Activated T-cell treated with anti-CD3 and anti-CD28 coated beads for 1 hour (primary cell): Measurements from ENCODE around the gene TRPM5.

Source experiments
- DNase-seq: peaks from one replicate; pipeline ENCODE4 v3.0.0-alpha.2; 2020; ENCODE audit warnings: low read depth

Gene TRPM5

DNA sequence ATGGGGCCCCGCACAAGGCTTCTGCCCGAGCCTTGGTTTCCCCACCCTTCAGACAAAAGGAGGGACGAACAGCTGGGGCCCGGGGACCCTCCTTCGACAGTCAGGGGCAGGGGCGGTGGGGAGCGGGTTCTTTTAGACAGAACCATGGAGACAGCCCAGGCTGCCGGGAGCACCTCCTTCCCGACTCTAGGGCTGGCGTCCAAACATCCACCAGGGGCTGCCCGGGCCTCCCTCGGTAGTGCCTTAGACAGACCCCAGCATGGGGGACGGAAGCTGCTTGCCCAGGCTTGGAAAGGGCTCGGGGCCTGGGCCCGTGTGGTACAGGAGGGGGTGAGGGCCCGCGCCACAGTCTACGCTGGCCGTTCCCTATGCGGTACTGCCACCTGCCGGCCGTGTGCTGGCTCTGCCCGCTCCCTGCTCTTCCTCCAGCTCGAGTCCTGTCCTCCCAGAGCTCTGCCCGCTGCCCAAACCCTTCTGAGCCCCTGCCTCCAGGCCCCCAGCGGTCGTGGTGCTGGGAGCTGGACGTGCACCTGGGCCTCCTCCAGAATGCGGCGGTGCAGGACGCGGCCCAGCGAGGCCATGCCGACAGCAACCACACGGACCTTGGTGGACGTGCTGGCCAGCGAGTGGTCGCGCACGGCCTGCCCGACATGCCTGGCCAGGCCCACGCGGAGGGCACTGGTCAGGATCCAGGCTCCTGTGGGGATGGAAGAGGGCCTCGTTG, 23.6 kb downstream of the TRPM5 start:
- DNase-seq, result peak; percentile 68

DNA sequence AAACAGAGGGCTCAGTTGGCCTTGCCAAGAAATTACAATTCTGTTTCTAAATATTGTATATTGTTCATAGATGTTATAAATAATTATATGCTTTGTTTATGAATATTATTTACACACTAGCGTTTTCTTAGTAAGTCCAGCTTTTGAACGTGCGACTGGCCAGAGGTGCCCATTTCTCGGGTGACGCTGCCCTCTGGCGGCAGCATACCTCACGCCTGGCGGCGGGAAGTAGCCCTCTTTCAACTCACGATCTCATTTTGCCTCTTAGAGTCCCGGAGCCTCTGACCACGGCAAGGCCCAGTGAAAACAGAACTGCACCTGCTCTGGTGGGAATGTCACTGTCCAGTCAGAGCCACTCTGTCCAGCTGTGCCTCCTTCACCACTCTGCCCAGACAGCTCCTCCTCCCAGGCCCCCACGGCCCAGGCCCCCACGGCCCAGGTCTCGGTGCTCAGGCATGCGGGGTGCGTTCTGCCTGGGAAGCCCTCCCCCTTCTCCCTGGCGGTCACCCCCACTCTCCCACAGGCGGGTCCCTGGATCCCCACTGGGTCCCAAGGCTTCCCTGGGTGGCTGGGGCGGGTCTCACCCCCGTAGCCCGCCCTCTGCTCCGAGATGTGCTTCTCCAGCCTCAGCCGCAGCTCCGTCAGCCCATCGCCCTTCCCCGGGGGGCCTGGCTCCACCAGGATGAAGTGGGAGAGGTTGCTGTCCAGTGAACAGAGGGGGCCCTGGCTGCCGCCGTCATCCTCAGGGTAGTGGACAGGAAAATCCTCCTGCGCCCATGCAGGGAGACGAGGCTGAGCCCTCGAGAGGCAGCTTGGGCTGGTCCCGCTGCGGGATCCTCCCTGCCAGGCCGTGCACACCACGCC, 24.4 kb downstream of the TRPM5 start:
- peak; percentile 48 for DNase-seq

DNA sequence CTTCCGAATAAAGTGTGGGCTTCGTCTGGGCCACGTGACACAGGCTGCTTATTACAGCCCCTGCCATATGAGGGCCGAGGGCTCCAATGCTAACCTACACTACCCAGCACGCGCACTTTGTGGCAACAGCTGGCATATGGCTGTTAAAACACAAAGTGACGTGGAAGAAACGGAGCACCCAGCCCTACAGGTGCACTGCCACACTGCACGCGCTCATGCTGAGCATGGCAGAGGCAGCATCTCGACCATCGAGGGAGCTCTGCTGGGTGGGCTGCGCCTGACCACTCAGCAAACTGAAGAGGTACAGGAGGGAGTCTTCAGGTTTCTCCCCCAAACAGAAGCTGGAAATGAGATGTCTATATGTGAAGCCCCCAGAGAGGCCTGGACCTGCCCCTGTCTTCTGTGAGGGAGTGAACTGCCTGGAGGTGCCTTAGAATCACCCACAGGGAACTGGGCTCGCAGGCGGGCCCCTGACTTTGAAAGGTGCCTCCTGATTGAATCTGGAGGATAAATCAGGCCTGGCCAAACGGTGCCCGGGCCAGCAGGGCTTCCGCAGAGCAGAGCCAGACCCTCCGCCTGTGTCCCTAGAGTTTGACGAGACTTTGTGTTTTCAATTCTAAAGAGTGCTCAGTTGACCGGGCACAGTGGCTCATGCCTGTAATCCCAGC, 25.5 kb downstream of the TRPM5 start:
- DNase-seq, result no peak

DNA sequence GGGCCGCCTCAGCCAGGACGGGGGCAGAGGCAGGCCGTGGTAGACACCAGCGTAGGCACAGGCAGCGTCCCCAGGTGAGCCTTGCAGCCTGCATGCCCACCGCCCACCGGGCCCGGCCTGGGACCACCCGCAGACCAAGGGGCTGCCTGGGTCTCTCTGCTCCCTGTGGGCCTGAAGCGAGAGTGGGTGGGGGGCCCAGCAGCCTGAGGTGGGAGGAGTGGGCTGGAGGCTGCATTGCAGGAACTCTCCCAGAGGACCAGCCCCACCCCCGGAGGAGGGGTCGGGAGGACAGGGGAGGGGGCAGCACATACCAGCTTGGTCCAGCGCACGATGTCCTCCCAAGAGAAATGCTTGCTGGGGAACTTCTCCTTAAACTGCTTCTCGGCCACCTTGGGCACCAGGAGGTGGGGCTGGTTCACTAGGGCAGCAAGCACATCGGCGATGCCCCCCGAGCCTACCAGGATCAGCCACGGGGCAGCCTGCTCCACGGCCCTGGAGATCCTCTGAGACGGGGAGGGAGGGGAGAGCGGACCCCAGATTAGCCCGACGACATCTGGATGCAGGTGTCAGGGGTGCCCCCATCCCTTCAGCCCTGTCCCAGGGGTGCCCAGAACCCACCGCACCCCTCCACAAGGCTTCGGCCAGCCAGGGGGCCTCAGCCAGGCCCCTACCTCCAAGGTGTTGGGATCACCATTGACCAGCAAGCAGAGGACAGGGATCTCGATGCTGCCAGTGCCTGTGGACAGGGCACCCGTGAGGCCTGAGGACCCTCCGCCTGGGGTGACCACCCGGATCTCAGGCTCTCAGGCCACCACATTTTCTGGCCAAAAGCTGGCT, 26.2 kb downstream of the TRPM5 start:
- DNase-seq, result no peak

DNA sequence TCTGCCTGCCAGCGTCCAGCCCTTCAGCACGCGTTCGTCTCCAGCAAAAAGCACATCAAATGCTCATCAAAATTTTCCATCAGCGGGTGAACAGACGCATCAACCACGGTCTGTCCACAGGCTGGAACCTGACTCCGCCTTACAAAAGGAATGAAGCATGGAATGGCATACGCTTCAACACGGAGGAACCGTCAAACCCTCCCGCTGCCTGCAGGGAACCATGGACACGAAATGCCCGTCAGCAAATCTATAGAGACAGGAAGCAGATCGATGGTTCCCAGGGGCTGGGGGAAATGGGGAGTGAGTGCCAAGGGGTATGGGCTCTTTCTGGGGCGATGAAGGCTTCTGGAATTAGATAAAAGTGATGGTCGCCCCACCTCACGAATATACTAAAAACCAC, 27.5 kb downstream of the TRPM5 start:
- no peak for DNase-seq

DNA sequence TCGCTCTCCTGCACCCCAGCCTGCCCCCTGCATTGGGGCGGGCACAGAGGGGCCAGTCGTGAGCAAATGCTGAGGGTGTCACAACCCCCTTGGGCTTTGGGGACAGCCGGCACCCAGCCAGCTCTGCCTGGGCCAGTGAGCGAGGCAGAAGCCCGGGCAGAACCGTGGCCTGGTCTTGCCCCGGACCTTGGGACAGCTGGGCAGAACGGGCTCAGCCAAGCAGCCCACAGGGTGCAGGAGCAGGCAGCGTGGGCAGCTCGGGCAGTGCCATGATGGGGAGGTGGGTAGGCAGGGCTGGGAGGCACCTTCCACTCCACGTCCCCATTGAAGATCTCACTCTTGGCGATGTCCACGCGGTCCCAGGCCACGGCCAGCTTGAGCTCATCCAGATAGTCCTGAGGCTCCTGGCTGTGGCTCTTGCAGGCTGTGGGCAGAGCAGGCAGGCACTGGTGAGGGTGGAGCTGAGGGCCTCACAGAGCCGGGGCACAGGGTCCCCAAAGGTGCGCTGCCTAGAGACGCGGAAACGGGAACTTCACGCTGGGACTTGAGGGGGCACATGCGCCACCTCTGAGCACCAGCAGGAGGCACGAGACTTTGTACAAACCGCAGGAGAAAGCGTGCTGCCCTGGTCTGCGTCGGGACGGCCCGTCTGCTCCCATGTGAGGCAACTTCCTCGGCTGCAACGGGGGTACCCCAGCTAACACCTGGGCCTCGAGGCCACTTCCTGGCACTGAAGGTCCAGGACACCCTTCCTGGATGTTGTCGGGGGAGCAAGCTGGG, 28.5 kb downstream of the TRPM5 start:
- DNase-seq, result no peak

DNA sequence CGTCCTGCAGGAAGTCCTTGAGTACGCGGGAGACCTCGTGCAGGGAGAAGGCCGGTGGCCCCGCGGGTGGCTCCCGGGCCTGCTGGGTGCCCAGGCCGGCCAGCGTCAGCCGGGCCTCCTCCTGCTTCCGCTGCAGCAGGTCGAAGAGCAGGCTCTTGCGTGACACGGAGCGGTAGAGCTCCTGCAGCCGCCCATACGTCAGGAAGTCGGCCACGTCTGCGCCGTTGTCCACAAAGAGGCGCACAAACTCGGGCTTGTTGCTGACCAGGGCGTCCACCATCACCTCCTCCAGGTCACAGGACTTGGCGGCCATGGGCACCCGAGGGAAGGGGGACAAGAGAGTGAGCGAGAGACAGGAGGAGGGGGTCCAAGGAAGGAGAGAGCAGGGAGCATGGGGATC, 29.1 kb downstream of the TRPM5 start:
- DNase-seq, result no peak

DNA sequence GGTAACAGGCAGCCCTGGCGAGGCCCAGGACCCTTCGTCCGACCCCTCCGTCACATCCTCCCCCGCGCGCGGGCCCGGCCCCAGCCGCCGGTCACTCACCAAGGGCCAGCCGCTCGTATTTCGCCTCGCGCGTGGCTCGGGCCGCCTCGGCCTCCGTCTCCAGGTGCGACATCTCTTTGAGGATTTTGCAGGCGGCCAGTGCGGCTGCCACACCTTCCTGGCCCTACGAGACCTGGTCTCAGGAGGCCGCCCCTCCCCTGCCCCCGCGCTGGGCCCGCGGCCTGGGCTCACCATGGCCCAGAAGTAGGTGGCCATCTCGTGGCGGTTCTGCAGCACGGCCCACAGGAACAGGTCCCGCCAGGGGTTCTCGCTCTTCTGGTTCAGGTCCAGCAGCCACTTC, 29.7 kb downstream of the TRPM5 start:
- DNase-seq, result no peak

DNA sequence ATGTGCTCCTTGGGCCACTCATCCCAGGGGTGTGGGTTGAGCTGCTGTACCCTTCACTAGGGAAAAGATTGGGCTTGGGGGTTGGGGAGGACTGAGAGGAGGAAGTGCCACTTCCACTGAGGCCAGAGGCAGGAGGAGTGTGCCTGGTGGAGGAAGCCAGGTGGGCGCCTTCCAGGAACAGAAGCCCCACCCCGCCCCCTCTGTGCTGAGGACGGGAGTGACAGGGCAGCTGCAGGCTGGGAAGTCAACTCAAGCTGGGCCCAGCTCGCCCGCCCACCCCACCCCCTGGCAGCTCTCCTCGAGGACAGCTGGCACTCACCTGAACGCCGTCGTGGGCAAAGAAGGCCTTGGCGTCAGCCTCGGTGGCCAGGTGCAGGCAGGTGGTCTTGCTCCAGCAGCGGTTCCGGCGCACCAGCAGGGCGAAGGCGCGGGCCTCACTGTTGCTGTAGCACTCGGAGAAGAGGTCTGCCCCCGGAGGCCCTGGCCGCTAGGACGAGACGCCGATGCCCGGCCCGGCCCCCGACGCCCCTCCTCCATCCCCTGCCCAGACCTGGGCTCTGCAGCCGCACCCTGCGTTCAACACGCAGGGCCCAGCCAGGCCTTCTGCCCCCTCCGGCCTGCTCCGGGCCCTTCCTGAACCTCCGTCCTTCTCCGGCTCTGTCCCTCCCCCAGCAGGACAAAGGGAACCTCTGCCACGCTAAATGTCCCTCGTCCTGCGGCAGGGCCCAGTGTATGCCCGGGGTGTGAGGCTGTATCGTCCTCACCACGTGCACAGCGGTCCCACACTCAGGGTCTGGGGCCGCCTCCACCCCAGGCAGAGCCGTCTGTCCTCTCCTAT, 30.4 kb downstream of the TRPM5 start:
- no peak for DNase-seq

DNA sequence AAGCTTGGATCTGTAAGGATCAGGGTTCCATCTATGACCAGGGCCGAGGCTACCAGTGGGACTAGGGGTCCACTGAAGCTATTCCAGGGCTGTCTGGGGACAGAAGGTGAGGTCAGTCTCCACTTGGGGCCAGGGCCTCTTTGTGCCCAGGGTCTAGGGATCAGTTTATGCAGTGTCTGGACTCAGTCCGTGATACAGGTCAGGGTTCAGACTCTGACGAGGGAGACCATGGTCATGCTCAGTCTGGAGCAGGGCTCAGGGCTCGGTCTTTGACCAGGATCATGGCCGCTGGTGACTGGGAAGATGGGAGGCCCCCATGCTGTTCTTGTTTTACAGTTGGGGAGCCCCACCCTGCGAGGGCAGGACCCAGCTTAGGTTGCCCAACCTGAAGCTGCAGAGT, 32.0 kb downstream of the TRPM5 start:
- no peak for DNase-seq

DNA sequence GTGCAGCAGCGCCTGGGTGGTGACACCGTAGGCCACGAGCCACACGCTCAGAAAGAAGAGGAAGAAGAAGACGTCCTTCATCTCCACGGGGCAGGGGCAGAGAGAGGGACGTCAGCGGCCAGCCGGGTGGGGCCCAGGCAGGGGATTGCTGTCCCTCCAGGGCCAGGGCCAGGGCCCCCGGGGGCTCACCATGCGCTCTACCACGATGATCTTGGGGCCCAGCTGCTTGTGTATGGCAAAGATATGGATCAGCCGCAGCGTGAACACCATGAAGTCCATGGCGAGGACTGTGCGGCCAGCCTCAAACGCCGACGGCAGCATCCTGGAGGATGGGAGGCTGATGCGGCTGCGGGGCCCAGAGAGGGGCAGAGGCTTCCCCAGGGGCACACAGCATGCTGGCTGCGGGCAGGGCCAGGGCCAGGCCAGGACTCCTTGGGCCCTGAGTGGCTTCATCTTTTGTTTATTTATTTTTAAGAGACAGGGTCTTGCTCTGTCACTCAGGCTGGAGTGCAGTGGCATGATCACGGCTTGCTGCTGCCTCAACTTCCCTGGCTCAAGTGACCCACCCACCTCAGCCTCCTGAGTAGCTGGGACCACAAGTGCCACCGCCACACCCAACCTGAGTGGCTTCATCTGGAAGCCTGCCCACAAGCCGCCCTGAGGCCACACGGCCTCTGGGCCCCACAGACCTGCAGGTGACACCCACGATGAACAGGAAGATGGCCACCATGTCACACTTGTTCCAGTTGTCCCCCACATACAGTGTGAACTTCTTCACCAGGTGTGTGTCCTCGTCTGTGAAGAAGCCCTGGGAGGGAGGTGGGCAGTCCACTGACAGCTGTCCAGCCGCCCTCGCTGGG, 32.6 kb downstream of the TRPM5 start:
- DNase-seq, result no peak

DNA sequence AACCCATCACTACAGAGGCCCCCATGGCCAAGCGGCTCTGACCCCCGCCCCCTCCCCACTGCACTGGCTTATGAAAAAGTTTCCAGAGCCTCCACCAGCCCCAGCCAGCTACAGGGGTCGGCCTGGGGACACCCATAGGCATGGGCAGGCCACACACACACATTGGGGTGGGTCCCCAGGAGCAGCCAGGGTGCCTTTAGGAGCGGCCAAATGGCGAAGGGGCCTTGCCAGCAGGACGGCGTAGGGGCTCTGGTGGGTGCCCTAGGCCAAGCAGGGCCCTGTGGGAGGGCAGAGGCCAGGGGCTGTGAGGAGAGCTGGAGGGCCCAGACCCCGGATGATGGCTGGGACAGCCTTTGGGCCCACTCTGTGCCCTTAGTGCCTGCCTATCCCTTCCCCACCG, 33.7 kb downstream of the TRPM5 start:
- DNase-seq, result no peak

DNA sequence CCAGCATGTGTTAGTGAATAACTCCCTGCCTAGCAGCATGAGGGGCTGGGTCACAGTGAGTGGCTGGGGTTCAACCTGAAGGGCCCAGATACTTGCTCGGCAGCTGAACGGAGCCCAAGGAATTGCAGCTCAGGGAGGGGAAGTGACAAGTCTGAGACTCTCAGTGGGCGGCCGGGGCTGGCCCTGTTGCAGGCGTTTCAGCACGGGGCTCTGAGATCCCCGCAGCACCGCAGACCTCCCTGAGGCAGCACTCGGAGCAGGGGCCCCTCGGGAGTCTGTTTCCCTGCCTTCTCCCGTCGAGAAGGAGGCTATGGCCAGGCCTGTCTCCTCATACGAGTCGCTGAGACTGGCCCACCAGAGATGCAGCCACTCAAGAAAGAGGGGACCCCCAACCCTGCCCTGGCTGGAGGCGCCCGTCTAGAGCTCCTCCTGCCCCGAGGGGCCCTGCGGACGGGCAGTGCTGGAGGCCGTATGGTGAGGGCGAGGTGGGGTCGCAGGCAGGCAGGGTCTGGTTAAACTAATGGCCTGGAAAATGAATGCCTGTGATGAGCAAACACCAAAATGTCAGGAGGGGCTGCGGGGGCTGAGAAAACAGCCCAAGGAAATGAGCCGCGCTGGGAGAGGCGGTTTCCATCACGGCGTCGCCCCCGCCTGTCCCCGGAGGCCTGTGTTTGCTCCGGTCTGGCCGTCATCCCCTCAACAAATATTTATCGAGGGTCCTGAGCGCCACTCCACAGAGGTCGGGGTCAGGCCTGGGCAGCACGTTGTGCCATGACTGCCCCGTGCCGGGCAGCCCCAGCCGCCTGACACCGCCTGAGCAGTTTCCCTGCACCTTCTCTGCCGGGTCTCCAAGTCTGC, 34.5 kb downstream of the TRPM5 start:
- no peak for DNase-seq

DNA sequence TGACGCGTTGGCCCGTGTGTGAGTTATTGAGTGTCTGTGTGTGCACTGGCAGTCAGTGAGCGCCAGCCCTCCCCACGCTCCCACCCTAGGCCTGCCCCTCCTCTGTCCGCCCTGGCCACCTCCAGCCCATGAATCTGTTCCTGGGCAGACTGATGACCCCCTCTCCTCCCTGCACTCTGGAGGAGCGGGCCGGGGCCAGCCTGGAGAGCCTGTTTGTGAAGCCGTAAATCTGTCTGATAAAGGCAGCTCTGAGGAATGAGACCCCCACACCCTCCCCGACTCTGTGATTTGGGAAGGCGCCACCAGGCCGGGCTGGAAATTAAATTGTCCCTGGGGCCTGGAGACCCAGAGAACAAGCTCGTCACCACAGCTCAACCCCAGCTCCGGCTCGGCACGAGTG, 35.2 kb downstream of the TRPM5 start:
- DNase-seq, result no peak

DNA sequence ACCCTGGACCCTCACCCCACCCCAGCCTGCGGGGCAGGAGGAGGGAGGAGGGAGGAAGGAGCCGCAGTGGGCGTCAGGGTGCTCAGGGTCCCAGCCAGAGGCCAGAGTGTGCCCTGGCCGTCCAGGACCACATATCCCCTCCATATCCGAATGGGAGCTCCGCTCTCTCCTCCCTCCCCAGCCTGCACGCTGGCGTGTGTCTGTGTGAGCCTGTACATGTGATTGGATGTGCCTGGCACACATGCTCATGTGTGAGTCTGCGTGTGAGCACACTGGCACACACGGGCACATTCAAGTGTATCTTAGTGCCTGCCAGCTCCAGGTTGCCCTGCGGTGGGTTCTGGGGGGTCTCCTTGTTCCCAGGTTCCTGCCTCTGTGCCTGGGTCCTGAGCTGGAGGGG, 35.6 kb downstream of the TRPM5 start:
- no peak for DNase-seq

DNA sequence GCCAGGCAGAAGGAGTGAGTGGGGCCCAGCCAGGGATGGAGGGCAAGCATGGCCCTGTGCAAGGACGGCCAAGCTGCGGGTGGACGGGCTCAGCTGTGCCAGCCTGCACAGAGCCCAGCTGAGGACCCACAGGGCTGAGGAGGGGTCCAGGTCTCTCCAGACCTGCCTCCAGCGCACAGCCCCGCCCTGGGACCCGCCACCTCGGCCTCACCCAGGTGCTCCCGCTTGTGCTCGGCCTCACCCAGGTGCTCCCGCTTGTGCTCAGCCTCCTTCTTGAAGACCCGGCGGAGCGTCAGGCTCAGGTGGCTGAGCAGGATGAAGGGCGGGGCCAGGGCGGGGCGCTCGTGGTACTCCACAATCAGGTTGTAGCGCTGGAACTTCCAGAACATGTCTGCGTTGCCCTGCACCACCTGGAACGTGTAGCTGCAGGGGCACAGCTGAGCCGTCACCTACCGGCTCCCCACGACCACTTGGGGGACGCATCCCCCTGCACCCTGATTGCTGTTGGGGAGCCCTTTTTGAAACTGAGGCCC, 37.4 kb downstream of the TRPM5 start:
- no peak for DNase-seq

DNA sequence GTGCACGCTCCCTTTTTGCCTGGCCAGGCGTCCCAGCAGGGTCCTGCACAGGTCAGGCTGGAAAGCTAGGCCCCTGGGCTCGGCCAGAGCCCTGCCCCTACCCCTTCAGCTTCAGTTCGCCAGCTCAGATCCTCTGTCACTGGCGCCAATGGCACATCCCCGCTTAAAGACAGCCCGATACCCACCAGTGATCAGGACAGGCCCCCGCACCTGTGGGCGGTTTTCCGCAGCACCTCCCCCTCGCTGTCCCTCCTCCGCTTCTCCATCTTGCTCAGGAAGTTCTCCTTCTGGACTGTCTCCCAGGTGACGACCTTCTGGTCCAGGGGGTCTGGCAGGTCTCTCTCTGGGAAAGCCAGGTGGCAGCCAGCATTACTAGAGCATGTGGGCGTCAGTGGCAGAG, 37.9 kb downstream of the TRPM5 start:
- DNase-seq, result no peak

DNA sequence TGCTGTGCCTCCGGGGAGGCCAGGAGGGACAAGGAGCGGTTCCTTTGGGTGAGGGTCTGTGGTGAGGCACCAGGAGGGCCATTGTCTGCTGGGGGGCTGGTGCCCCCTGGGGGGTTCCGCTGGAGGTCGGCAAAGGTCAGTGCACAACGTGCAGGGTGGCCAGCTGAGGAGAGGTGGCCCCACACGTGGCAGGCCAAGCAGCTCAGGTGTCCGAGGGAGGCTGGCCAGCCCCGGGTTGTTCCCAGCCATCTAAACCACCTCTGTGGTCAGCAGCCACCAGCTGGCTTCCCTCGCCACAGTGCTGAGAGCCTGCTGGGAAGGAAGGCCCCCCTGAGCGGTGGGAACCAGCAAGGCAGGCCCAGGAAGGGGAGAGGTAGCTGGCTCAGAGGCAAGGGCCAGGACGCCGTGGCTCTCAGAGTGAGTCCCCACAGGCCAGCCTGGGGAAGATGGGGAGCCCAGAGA, 39.5 kb downstream of the TRPM5 start:
- no peak for DNase-seq
